CD4-positive, alpha-beta T cell treated with Interleukin-10 for 1 hour (primary cell): ENCODE measurements around the gene LTBP2.

Source experiments
- DNase-seq: peaks from one replicate; pipeline ENCODE4 v3.0.0-alpha.2; 2020

LTBP2 gene

GRCh38 chr14:74637178-74637550 is 25.1 kb upstream of the LTBP2 start:
- no peak for DNase-seq

DNA sequence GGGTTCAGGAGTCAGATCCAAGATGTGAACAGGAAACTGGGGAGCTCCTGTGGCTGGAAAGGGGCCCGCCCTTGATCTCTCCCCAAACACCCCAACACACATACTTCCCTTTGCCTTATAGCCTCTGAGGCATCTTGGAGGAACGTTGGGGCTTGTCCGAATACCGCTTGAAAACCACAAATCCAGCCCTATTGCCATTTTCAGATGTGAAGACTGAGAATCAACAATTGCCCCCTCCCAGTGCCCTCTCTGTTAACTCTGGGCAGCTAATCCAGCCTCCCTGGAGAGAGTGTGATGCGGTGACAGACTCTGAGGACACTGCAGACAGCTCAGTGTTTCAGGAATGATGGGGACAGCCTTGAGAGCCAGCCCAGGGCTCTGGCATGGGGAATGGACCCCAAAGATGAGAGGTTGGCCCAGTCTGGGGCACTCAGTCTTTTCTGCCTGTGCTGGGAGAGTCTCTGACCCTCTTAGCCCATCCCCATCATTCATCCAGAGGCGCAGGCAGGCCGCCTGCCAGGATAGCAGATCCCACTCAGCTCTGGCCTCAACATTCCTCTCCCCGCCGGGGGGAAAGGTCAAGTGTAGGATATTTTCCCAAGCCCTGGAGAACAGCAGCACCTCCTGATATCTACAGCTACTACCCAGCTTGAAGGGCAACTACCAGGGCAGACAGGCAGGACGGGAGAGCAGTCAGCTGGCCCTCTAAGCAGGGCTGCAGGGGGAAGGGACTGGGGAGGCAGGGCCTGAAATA is 24.6 kb upstream of the LTBP2 start:
- no peak for DNase-seq

DNA sequence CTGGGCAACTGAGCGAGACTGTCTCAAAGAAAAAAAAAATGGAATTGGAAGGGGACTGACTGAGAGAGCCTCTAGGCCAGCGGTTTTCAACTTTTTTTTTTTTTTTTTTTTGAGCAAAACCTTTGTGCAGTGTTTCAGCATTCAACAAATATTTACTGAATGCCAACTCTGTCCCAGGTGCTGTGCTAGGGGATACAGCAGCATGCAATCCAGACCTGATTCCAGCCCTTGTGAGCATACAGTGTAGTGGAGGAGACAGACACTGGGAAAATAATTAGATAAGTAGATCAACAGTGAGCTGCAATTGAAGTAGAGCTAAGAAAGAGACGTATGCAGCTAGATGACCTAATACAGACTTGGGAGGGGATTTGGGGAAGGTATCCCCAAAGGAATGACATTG is 23.8 kb upstream of the LTBP2 start:
- DNase-seq, result no peak

GRCh38 chr14:74634964-74635363 is 22.9 kb upstream of the LTBP2 start:
- no peak for DNase-seq

- no peak for DNase-seq
These were observed 22.4 kb upstream of the LTBP2 start for GRCh38 chr14:74634481-74634880.

DNA sequence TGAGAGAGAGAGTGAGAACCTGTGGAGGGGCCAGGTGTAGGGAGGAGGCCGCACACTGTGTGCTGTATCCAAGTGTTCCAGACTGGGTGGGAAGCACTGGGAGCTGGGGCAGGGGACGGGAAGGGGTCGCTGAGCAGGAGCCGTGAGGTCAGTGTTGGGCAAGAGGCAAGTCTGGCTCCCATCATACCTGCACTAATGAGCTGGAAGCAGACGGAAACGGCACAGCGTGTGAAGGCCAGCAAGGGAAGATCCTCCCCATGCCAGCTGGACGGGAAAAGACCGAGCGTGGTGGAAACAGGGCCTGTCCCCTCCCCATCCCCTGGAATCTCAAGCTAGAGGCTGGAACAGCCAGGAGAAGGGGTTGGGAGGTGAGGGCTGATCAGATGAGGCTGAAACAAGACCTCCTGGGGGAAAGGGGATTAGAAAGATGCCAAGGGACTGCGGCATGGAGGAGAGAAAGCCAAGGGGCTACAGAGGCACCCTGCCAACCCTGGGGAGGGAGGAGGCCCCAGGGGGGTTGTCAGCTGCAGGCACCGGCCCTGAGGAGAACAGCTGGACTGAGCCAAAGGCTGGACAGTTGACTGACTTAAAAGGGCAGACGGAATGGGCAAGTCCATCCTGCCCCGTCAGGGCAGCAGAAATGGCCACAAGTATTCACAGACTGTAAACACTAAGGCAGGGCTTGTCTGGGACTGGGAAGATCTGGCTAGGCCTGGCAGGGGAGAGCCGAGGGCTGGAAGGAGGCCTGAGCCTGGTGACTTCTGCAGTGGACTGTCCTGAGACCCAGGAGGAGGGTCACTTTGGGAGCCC is 19.0 kb upstream of the LTBP2 start:
- DNase-seq, result no peak

DNA sequence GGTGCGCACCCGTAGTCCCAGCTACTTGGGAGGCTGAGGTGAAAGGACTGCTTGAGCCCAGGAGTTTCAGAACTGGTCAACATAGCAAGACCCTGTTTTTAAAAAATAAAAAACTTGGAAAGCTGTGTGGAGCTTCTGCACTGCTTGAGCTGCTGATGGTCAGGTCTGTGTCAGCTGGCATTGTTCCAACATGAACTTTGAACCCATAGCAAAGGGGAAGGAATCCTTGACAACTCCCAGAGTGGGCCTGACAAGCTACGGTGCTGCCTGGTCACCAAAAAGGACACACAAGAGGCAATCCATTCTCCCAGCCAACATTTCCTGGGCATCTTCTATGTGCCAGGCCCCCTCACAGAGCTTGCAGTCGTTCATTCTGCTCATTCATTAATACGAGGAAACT is 16.4 kb upstream of the LTBP2 start:
- no peak for DNase-seq

- DNase-seq, result no peak
These were observed 15.0 kb upstream of the LTBP2 start for GRCh38 chr14:74627076-74627475.

DNA sequence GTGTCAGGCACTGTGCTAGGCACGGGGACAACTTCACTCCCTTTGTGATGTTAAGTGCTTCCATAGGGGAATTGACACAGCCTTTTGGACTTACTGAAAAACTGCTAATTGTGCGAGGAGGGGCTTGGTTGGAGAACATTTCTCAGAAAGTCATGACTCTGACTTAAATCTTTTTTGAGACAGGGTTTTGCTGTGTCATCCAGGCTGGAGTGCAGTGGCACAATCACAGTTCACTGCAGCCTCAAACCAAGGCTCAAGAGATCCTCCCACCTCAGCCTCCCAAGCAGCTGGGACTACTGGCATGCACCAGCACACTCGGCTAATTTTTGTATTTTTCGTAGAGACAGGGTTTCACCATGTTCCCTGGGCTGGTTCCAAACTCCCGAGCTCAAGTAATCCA is 10.2 kb upstream of the LTBP2 start:
- no peak for DNase-seq

GRCh38 chr14:74621556-74621955 is 9.5 kb upstream of the LTBP2 start:
- DNase-seq, result no peak

GRCh38 chr14:74620923-74621322 is 8.9 kb upstream of the LTBP2 start:
- DNase-seq, result no peak

DNA sequence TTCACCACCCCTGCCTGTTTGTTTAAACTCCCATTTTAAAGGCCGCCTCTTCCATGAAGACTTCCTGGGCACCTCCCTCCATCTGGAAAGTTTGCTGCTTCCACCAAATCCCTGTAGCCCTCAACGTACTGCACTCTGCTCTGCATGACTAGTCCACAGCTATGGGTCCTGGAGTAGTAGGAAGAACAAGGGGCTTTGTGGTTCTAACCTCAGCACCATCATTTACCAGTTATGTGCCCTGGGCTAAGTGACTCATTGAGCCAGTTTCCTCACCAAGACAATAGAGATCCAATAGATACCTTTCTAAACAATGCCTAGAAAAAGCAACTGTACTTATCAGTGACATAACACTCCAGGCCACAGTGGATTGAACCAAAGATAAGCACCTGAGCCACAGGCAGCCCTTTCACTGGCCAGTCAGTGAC is 8.5 kb upstream of the LTBP2 start:
- DNase-seq, result peak; percentile 39

DNA sequence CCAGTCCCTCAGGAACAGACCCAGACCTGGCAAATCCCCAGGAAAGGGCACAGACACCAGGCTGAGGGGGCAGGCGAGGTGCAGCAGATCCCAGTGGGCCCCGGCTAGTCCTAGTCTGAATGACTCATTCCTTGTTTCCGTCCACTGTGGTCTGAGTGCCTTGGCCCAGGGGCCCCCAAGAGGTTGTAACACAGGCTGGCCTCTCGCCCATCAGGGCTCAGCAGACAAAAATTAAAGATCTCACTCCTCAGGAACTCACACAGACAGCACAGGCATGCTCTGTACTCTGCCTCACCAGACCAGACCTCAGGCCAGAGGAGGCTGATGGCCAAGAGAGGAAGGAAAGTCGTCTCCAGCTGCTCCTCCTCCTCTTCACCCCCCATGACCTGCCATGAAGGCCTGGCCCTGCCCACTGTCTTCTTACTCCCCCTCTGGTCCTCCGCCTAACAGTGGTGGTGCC is 7.7 kb upstream of the LTBP2 start:
- DNase-seq, result no peak

- DNase-seq, result peak; percentile 77
These were observed 6.3 kb upstream of the LTBP2 start for GRCh38 chr14:74618078-74618952.

DNA sequence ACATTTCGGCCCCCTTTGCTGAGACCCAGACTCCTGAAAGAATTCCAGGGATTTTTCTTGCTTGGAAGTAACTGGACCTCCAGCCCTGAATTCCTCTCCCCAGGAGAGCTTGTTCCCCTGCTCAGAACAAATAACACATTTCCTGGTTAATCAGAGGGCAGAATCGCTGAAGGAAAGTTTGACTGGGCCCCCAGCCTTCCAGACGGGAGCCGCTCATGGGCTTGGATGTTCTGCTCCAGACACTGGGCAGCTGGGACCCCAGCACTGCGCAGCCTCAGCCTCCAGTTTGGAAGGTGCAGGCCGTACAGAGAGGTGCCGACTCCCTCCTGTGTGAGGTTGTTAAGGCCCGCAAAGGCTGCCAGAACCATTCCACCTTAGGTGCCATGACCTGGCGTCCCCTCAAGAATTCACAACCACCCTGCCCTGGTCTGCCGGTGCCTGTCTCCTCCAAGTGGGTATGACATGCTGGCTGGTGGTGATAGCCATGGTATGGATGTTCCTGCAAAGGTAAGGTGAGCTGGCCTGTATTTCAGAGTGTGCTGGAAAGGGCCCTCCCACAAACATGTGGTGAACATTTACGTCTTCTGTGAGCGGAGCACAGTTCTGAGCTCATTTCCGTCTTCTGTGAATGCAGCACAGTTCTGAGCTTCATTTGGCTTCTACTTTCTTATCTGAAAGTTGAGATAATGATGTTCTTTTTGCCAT is 5.1 kb upstream of the LTBP2 start:
- DNase-seq, result no peak

DNA sequence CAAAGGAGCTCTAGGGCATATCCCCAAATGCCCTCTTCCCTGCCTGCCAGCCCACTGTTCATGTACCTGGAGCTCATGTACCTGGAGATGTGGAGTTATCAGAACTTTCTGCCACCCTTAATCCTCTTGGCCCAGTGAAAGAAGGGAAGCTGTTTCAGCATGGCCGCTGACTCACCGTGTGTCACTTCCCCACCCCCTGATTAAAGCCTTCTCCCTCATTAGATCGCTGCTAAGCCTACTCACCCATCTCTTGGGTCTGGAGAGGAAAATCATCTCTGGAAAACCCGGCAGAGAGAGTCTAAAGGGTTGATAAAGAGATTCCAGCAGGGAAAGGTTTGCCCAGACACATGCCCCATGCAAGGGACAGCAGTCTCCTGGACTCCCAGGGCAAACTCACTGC is 4.5 kb upstream of the LTBP2 start:
- no peak for DNase-seq

- no peak for DNase-seq
These were observed 3.7 kb upstream of the LTBP2 start for GRCh38 chr14:74615735-74616134.

DNA sequence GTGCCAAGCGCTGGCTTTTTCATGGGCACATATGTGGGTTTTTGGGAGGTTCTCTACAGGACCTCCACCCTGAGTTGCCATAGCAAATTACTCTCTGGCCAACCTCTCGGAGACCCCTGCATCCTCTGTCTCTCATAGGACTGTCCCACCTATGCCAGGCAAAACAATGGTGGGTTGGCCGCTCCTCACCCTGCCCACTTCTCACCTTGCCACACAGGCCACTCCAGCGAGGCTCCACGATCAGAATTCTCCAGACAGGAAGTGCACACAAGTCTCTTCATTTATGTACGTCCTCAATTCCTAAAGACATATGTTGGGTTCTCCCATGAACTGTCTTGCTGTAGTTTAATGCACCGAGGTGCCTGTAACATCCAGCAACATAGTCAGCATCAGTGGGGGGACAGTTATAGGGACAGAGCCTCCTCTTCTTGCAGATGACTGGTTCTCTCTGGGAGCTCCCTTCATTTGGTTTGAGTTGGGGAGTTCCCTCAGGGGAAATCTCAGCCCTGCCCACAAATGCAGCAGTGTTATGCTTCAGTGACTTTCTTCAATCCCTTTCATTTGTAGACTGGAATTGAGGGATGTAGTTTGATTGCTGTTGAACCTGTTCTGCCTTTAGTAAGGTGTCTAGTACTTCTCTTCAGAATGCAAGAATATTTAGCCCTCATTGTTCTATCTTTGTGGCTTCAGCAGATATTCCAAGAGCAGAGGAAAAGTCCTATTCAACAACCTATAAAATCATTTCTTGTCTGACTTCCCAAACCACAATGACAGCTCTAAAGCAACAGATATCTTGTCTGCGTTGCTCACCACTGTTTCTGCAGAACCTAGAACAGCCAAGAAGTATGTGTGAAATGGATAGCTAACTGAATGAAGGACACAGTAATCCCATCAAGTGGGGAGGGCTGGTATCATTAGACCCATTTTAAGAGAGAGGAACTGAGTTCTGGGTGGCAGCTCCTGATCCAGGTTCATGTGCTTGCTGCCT is 2.8 kb upstream of the LTBP2 start:
- DNase-seq, result no peak

- DNase-seq, result no peak
These were observed 1.3 kb upstream of the LTBP2 start for GRCh38 chr14:74613211-74613914.

DNA sequence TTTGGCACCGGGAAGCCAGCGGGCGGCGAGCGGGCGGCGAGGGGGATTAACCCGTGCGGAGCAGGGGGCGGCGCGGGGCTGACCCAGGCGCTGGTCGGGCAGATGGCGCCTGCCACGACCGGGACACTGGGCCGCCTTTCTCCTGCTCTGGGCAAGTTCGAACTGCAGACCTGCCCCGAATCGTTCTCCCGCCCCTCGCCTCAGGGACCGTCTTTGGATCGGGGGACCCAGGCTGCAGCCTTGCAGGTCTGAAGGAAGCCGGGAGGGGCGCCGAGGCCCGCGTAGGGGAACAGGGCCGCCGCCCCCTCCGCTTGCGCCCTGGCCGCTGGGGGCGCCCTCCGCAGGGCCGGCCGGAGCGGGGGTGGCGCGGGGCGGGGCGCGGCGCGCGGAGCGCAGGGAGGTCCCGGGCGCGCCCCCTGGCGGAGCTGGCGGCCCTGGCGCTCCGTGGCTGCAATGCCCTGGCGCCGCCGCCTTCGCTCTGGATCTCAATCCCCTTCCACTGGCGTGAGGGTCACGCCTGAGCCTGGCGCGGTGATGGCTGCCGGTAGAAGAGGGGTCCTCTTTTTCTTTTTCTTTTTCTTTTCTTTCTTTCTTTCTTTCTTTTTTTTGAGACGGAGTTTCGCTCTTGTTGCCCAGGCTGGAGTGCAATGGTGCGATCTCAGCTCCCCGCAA is 449 bp upstream of the LTBP2 start:
- peak; percentile 86 for DNase-seq
